Stomach smooth muscle (tissue), 2 donors: ENCODE measurements around the gene KRTAP4-16.
"Not testable (repeated sequence)": the region's sequence is repeated elsewhere in the genome, so short reads cannot be mapped to it uniquely, and the experiment has no call there.

Source experiments
- H3K27ac ChIP-seq: one replicate; pipeline ENCODE4 v1.7.0; 2013; ENCODE audit warnings: mild to moderate bottlenecking, low read length, inconsistent platforms
- H3K27me3 ChIP-seq, 2 donors: one replicate each; pipeline ENCODE4 v1.7.0; 2013; ENCODE audit warnings: low read length in 2 of 2; ENCODE audit not compliant: insufficient read depth in 2 of 2, control insufficient read depth in 1 of 2
- H3K36me3 ChIP-seq, 2 donors: one replicate each; pipeline ENCODE4 v1.7.0; 2013; ENCODE audit warnings: low read length in 2 of 2; ENCODE audit not compliant: control insufficient read depth in 2 of 2, insufficient read depth in 2 of 2
- H3K4me1 ChIP-seq: one replicate; pipeline ENCODE4 v1.7.0; 2013; ENCODE audit warnings: low read length; ENCODE audit not compliant: control insufficient read depth, insufficient read depth
- H3K4me3 ChIP-seq, 2 donors: one replicate each; pipeline ENCODE4 v1.7.0; 2013; ENCODE audit warnings: low read length in 2 of 2
- H3K9ac ChIP-seq, 2 donors: one replicate each; pipeline ENCODE4 v1.7.0; 2013; ENCODE audit warnings: low read length in 2 of 2, mild to moderate bottlenecking in 1 of 2
- H3K9me3 ChIP-seq, 2 donors: one replicate each; pipeline ENCODE4 v1.7.0; 2013; ENCODE audit warnings: low read length in 2 of 2; ENCODE audit not compliant: control insufficient read depth in 2 of 2
- donor health status: healthy.
- donor health status: Pancreatic carcinoma.

KRTAP4-16 gene

DNA sequence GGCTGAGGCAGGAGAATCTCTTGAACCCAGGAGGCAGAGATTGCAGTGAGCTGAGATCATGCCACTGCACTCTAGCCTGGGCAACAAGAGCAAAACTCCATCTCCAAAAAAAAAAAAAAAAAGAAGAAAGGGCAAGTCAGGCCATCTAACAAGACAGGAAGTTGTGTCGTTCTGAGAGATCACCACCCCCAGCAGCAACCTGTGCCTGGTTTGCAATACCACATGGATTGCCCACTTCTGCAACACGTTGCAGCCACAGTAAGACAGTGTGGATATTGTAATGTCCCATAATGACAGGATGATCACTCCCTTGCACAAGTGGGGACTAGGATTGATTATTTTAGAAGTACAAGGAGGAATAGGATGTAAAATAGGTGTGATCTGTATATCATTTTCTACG, 33.0 kb downstream of the KRTAP4-16 start:
- no peaks in the 10 kb centered on the region for H3K27me3 ChIP-seq
- H3K36me3 ChIP-seq: no peaks in the 10 kb centered on the region
- H3K4me3 ChIP-seq: no peak overlapping the region
- H3K9me3 ChIP-seq: no peaks in the 10 kb centered on the region
- no peak overlapping the region for H3K9ac ChIP-seq
- no peaks in the 10 kb centered on the region for H3K4me1 ChIP-seq
- H3K27ac ChIP-seq: no peak overlapping the region

- Histone ChIP-seq H3K9me3 (no peaks in the 10 kb centered on the region), H3K36me3 (no peaks in the 10 kb centered on the region), H3K4me3 (no peak overlapping the region), H3K9ac (no peak overlapping the region), H3K4me1 (no peaks in the 10 kb centered on the region), H3K27ac (no peak overlapping the region), H3K27me3 (no peaks in the 10 kb centered on the region)
Measured at GRCh38 chr17:41067281-41067680, 34.7 kb downstream of the KRTAP4-16 start.

- no peak within 1 kb of the TSS for H3K27ac ChIP-seq
- H3K36me3 ChIP-seq: no peaks in the 10 kb centered on the region
- no peak within 1 kb of the TSS for H3K4me3 ChIP-seq
- H3K27me3 ChIP-seq: no peaks in the 10 kb centered on the region
- H3K4me1 ChIP-seq: no peaks in the 10 kb centered on the region
- H3K9me3 ChIP-seq: no peaks in the 10 kb centered on the region
- no peak within 1 kb of the TSS for H3K9ac ChIP-seq
Measured at GRCh38 chr17:41065829-41066624, 36.0 kb downstream of the KRTAP4-16 start, which contains the start of gene KRTAP2-4. KRTAP2-4 (minus strand) TSS chr17:41065879; CDS start chr17:41065845, 34 bp downstream.

GRCh38 chr17:41065016-41065689, 36.9 kb downstream of the KRTAP4-16 start:
- not testable (repeated sequence) for H3K27ac ChIP-seq, H3K9me3 ChIP-seq, H3K4me3 ChIP-seq, H3K9ac ChIP-seq, H3K27me3 ChIP-seq, H3K36me3 ChIP-seq, H3K4me1 ChIP-seq

DNA sequence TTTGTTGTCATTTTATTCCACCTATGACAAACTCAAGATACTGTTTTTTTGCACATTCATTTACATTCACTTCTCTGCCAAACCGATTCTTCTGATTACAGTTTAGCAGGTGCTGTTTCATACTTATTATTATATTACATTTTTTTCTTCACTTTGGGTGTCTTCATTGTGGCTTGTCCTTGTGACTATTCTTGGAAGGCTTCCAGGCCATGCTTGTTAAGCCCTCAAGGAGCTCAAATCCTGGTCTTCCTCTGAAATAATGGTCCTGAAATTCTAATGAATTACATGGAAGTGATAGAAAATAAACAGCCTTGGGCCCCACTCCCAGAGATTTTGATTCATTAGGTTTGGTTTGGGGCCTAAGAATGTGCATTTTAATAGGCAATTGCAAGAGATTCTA, 37.7 kb downstream of the KRTAP4-16 start:
- H3K36me3 ChIP-seq: no peaks in the 10 kb centered on the region
- no peaks in the 10 kb centered on the region for H3K27me3 ChIP-seq
- H3K4me1 ChIP-seq: no peaks in the 10 kb centered on the region
- H3K4me3 ChIP-seq: no peak overlapping the region
- H3K27ac ChIP-seq: no peak overlapping the region
- no peaks in the 10 kb centered on the region for H3K9me3 ChIP-seq
- no peak overlapping the region for H3K9ac ChIP-seq

GRCh38 chr17:41063449-41063848, 38.6 kb downstream of the KRTAP4-16 start:
- Histone ChIP-seq H3K36me3 (no peaks in the 10 kb centered on the region), H3K27ac (no peak overlapping the region), H3K9ac (no peak overlapping the region), H3K27me3 (peaks cover 0 to 2% of the 10 kb centered on the region in 2 donors), H3K4me3 (no peak overlapping the region), H3K4me1 (no peaks in the 10 kb centered on the region), H3K9me3 (peaks cover 0 to 3% of the 10 kb centered on the region in 2 donors)

GRCh38 chr17:41061964-41062363, 40.0 kb downstream of the KRTAP4-16 start:
- peaks cover 0 to 3% of the 10 kb centered on the region in 2 donors for H3K9me3 ChIP-seq
- no peaks in the 10 kb centered on the region for H3K4me1 ChIP-seq
- no peaks in the 10 kb centered on the region for H3K36me3 ChIP-seq
- H3K4me3 ChIP-seq: no peak overlapping the region
- H3K9ac ChIP-seq: no peak overlapping the region
- H3K27me3 ChIP-seq: peaks cover 0 to 2% of the 10 kb centered on the region in 2 donors
- H3K27ac ChIP-seq: no peak overlapping the region

DNA sequence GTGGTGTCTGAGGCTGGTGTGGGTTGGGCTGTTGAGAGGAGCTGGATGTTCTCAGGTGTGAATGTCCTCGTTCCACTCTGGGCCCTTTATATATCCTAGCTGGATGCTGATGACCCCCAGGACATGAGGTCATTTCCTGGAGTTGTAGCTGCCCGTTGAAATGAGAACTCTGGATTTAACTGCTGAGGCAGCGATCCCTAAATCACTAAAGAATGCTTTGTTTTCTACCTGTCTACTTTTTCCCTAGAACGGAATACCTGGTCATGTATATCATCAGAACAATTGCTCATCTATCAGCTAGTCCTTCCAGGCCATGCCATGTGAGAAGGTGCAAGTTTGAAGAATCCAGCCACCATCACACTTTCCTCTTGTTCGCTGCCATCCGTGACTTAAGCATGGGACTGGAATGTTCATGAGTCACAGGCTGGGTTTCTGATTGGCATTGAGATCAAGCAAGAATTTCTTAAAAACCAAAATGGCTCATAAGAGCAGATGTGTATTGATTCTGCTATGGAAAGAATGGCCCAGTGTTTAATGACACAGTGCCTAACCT, 41.9 kb downstream of the KRTAP4-16 start, which contains the start of gene KRTAP2-3:
TSS of gene KRTAP2-3 (minus strand) at position 63 of the 553 bp plus-strand sequence. CDS start 64 bp downstream, outside the sequence.
- H3K27me3 ChIP-seq: peaks cover 0 to 2% of the 10 kb centered on the region in 2 donors
- H3K36me3 ChIP-seq: no peaks in the 10 kb centered on the region
- H3K27ac ChIP-seq: no peak within 1 kb of the TSS

DNA sequence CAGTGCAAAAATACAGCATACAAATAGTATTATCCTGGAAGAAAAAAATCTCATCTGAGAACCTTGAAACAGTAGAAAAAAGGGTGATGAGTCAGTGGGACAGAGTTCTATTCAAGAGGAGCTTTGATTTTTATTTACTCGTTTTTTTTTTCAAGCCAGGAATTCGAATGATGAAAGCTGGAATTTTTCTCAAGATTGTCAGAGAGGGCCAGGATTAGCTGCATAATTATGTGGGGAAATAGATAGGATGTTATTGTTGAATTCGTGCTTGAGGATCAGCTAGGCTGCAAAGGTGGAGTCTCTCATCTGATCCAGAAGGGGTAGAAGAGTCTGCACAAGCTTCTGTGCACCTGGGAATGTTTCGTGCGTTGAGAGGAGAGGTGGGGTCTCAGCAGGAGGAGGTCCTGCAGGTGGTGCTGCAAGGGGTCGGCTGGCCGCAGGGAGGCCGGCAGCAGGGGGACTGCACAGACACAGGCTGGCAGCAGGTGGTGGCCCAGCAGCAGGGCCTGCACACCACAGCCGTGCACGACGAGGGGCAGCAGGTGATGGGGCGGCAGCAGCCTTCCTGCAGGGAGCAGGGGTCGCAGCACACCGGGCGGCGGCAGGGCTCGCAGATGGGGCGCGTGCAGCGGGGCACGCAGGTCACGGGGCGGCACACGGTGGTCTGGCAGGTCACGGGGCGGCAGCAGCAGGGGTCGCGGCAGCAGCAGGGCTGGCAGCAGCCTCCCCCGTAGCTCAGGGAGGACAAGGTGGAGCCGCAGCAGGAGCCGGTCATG, 42.5 kb downstream of the KRTAP4-16 start:
- H3K9me3 ChIP-seq, H3K9ac ChIP-seq, H3K4me3 ChIP-seq, H3K27ac ChIP-seq, H3K36me3 ChIP-seq, H3K4me1 ChIP-seq, H3K27me3 ChIP-seq: not testable (repeated sequence)

More for the DNA sequence above, 41.9 kb downstream of the KRTAP4-16 start, which contains the start of gene KRTAP2-3:
- no peaks in the 10 kb centered on the region for H3K4me1 ChIP-seq
- H3K9ac ChIP-seq: no peak within 1 kb of the TSS
- H3K9me3 ChIP-seq: peaks cover 0 to 3% of the 10 kb centered on the region in 2 donors
- no peak within 1 kb of the TSS for H3K4me3 ChIP-seq

GRCh38 chr17:41058741-41059140, 43.3 kb downstream of the KRTAP4-16 start:
- no peaks in the 10 kb centered on the region for H3K36me3 ChIP-seq
- H3K9ac ChIP-seq: no peak overlapping the region
- no peak overlapping the region for H3K4me3 ChIP-seq
- H3K9me3 ChIP-seq: peaks cover 0 to 7% of the 10 kb centered on the region in 2 donors
- H3K27ac ChIP-seq: no peak overlapping the region
- H3K4me1 ChIP-seq: no peaks in the 10 kb centered on the region
- H3K27me3 ChIP-seq: peaks cover 0 to 2% of the 10 kb centered on the region in 2 donors
